GM23338 (cell line): ENCODE results near the gene A1BG. TPM values are rescaled to one million over a fixed set of nuclear protein-coding genes. Genes with fewer than 3 reads are reported as not detected.

Source experiments
- ATAC-seq: fragments of 200-7000 bp; cut with Tn5 transposase; 3 replicates; pipeline ENCODE4 v1.9.1; 2020
- DNase-seq: peaks from one replicate; pipeline ENCODE4 v3.0.0-alpha.2; 2015; ENCODE audit warnings: low spot score
- H2AFZ ChIP-seq: fragments of 200-600 bp; sonication (generic); 2 replicates; pipeline ENCODE4 v1.8.0; 2016; ENCODE audit warnings: antibody characterized with exemption, mild to moderate bottlenecking, moderate library complexity
- H3F3A ChIP-seq: fragments of 200-600 bp; sonication (generic); replicated peaks from 2 replicates; pipeline ENCODE4 v1.8.0; 2017; ENCODE audit warnings: antibody characterized with exemption, mixed run types, low read depth
- H3K27ac ChIP-seq: fragments of 200-600 bp; sonication (generic); 2 replicates; pipeline ENCODE4 v1.6.1; 2016; ENCODE audit warnings: low read depth
- H3K27me3 ChIP-seq: fragments of 200-600 bp; sonication (generic); 2 replicates; pipeline ENCODE4 v1.8.0; 2016; ENCODE audit warnings: mild to moderate bottlenecking, mixed run types, moderate library complexity; ENCODE audit not compliant: insufficient read depth
- H3K36me3 ChIP-seq: fragments of 200-600 bp; sonication (generic); 2 replicates; pipeline ENCODE4 v1.8.0; 2016; ENCODE audit warnings: mild to moderate bottlenecking; ENCODE audit not compliant: insufficient read depth
- H3K4me1 ChIP-seq: fragments of 200-600 bp; sonication (generic); 2 replicates; pipeline ENCODE4 v1.8.0; 2016; ENCODE audit warnings: mild to moderate bottlenecking, moderate library complexity; ENCODE audit not compliant: insufficient read depth
- H3K4me2 ChIP-seq: fragments of 200-600 bp; sonication (generic); 2 replicates; pipeline ENCODE4 v1.7.1; 2017; ENCODE audit warnings: mixed run types
- H3K4me3 ChIP-seq: fragments of 200-600 bp; sonication (generic); 2 replicates; pipeline ENCODE4 v1.6.1; 2016; ENCODE audit warnings: mixed run types
- H3K79me2 ChIP-seq: fragments of 200-600 bp; sonication (generic); replicated peaks from 2 replicates; pipeline ENCODE4 v1.8.0; 2017; ENCODE audit warnings: mild to moderate bottlenecking; ENCODE audit not compliant: insufficient read depth
- H3K9me2 ChIP-seq: fragments of 200-600 bp; sonication (generic); 2 replicates; pipeline ENCODE4 v1.8.0; 2017; ENCODE audit not compliant: insufficient read depth
- H4K20me1 ChIP-seq: fragments of 200-600 bp; sonication (generic); replicated peaks from 2 replicates; pipeline ENCODE4 v1.8.0; 2017; ENCODE audit warnings: mild to moderate bottlenecking; ENCODE audit not compliant: insufficient read depth
- H3K27ac Mint-ChIP-seq: 2 replicates; pipeline ENCODE4 v1.8.0; 2020; ENCODE audit warnings: inconsistent platforms, mild to moderate bottlenecking, moderate library complexity, mixed read lengths
- H3K27me3 Mint-ChIP-seq: 3 replicates; pipeline ENCODE4 v1.8.0; 2022; ENCODE audit warnings: low read depth, mild to moderate bottlenecking, moderate library complexity, mixed read lengths, inconsistent platforms; ENCODE audit not compliant: insufficient read depth, poor library complexity
- H3K36me3 Mint-ChIP-seq: 3 replicates; pipeline ENCODE4 v1.8.0; 2021; ENCODE audit warnings: low read depth, mild to moderate bottlenecking, inconsistent platforms, moderate library complexity, mixed read lengths
- H3K4me1 Mint-ChIP-seq: 3 replicates; pipeline ENCODE4 v1.8.0; 2020; ENCODE audit warnings: mild to moderate bottlenecking, inconsistent platforms, mixed read lengths
- H3K4me3 Mint-ChIP-seq: 3 replicates; pipeline ENCODE4 v1.8.0; 2021; ENCODE audit warnings: moderate library complexity, mild to moderate bottlenecking, inconsistent platforms, mixed read lengths
- H3K9me3 Mint-ChIP-seq: 3 replicates; pipeline ENCODE4 v1.8.0; 2020; ENCODE audit warnings: moderate library complexity, mild to moderate bottlenecking, inconsistent platforms, mixed read lengths
- CREB1 ChIP-seq: fragments of 250-450 bp; sonication (Bioruptor Pico); IDR thresholded peaks from 2 replicates; pipeline ENCODE4 v1.5.0; 2020; ENCODE audit warnings: low read depth, mild to moderate bottlenecking, moderate library complexity
- ETS1 ChIP-seq: IDR thresholded peaks from 2 replicates; pipeline ENCODE4 v1.6.1; 2016; ENCODE audit warnings: antibody characterized with exemption
- EZH2phosphoT487 ChIP-seq: fragments of 200-600 bp; sonication (generic); IDR thresholded peaks from one replicate; pipeline ENCODE4 v1.8.1; 2018; ENCODE audit warnings: antibody characterized with exemption; ENCODE audit not compliant: unreplicated experiment
- JUNB ChIP-seq: IDR thresholded peaks from one replicate; pipeline ENCODE4 v1.6.1; 2016; ENCODE audit warnings: antibody characterized with exemption; ENCODE audit not compliant: unreplicated experiment
- NANOG ChIP-seq: IDR thresholded peaks from 2 replicates; pipeline ENCODE4 v1.6.1; 2016; ENCODE audit warnings: antibody characterized with exemption, borderline replicate concordance
- POLR2AphosphoS5 ChIP-seq: IDR thresholded peaks from 2 replicates; pipeline ENCODE4 v1.6.1; 2016; ENCODE audit warnings: antibody characterized with exemption, low read depth
- REST ChIP-seq: IDR thresholded peaks from one replicate; pipeline ENCODE4 v1.6.1; 2018; ENCODE audit warnings: antibody characterized with exemption; ENCODE audit not compliant: unreplicated experiment
- STAT1 ChIP-seq: IDR thresholded peaks from one replicate; pipeline ENCODE4 v1.6.1; 2016; ENCODE audit warnings: antibody characterized with exemption; ENCODE audit not compliant: unreplicated experiment
- ZNF114 ChIP-seq: fragments of 250-450 bp; sonication (Bioruptor Pico); IDR thresholded peaks from 2 replicates; pipeline ENCODE4 v1.5.0; 2020; ENCODE audit warnings: mild to moderate bottlenecking, moderate library complexity
- ZNF331 ChIP-seq: fragments of 250-450 bp; sonication (Bioruptor Pico); IDR thresholded peaks from 2 replicates; pipeline ENCODE4 v1.5.0; 2020; ENCODE audit warnings: low read depth, mild to moderate bottlenecking, moderate library complexity
- ZNF462 ChIP-seq: fragments of 250-450 bp; sonication (Bioruptor Pico); IDR thresholded peaks from 2 replicates; pipeline ENCODE4 v1.5.0; 2020; ENCODE audit warnings: mild to moderate bottlenecking, moderate library complexity
- long read RNA-seq: library from polyadenylated mRNA; unstranded; transcript quantifications from one replicate; pipeline ENCODE4 v2.0.0, GENCODE V29; 2020; ENCODE audit not compliant: unreplicated experiment
- polyA plus RNA-seq: library from polyadenylated mRNA; unstranded; fragments of >200 nt; fragmentation: Nextera tagmentation; extraction: Ambion mirVana; gene quantifications from 2 replicates; pipeline ENCODE4 v1.2.1, GENCODE V29; 2016
- total RNA-seq: library from RNA; depleted of rRNA; stranded (reverse); fragments of >200 nt; shearing (Covaris generic); gene quantifications from 2 replicates; pipeline ENCODE4 v1.2.3, GENCODE V29; 2014; rRNA removed
- TF ChIP-seq, protein P1 (sequence below), 2 experiments: fragments of 200-600 bp in 1 of 2; sonication (generic) in 1 of 2; conservative IDR thresholded peaks; 2 replicates each; pipeline versions ENCODE4 v1.5.1 to v1.6.1; 2016 to 2017; ENCODE audit warnings: antibody characterized with exemption in 2 of 2, low read depth in 2 of 2, mild to moderate bottlenecking in 2 of 2, moderate library complexity in 1 of 2

The A1BG gene
- total RNA-seq = 6.5 and 17.7 TPM in 2 replicates
- 43.5 and 50.5 TPM in 2 replicates for polyA plus RNA-seq
- long read RNA-seq, transcript A1BG-203 (2 exons, 2,134 nt) = major isoform, 21 of 22 reads
- long read RNA-seq, partial matches to known transcripts = 0 of 22 reads
- long read RNA-seq, other reads (novel, unspliced or antisense) = 1 of 22 reads

DNA sequence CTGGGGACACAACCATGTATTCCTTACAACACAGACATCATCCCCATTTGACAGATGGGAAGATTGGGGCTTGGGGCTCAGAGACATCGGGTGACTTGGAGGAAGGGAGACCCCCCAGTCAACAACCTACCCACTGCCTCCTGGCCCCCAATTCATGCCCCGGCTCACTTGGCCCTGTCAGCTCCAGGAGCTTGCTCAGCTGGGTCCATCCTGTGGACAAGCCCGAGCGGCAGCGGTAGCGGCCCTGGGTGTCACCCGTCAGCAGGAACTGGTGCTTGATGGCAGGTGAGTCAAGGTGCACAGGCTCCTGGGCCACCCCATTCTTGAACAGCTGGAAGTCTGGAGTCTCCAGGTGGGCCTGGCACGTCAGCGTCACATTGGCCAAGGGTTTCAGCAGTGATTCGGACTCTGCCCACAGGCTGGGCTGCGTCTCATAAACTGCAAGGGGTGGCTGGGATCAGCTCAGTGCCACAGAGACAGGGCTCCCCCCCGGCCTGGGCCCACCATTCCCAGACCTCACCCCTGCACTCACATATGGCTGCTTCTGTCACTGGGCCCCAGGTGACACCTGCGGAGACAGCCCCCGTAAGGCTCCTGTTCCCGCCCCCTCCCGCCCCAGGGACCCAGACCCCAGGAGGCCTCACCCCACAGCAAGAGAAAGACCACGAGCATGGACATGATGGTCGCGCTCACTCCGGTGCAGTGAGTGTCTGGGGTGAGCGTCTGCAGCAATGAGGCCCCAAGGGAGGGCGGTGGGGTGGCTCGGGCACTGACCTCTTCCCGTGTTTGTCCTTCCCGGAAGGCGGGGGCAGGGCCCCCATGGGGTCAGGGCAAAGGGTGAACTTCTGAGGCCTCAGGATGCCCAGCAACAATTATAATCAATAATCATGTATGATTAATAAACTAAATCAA, at the start of gene A1BG:
Gene A1BG (minus strand): TSS at position 733 of the 912 bp plus-strand sequence. CDS start 55 bp downstream, at position 678.
- Mint-ChIP-seq H3K36me3 (no peaks in the 10 kb centered on the region; the same call in 2 of the 3 replicates), H3K4me1 (peaks cover 3% of the 10 kb centered on the region; the same call in 2 of the 3 replicates), H3K27ac (no peak within 1 kb of the TSS), H3K27me3 (peaks cover 5% of the 10 kb centered on the region), H3K9me3 (no peaks in the 10 kb centered on the region), H3K4me3 (no peak within 1 kb of the TSS; the same call in 2 of the 3 replicates)
- no peaks in the 10 kb centered on the region for H3K36me3 ChIP-seq
- no peak within 1 kb of the TSS for H3K27ac ChIP-seq
- no peak within 1 kb of the TSS for H2AFZ ChIP-seq
- no peak within 1 kb of the TSS for H3K4me3 ChIP-seq
- no peaks in the 10 kb centered on the region; the same call in 1 of the 2 replicates for H4K20me1 ChIP-seq
- DNase-seq (no peak), ATAC-seq (no peak)
- no peaks in the 10 kb centered on the region for H3K79me2 ChIP-seq
- H3K27me3 ChIP-seq = peaks cover 47% of the 10 kb centered on the region
- no peaks in the 10 kb centered on the region; the same call in 1 of the 2 replicates for H3K4me1 ChIP-seq
- H3K9me2 ChIP-seq = no peaks in the 10 kb centered on the region
- H3F3A ChIP-seq = peaks cover 10% of the 10 kb centered on the region
- H3K4me2 ChIP-seq = no peak within 1 kb of the TSS
- TF ChIP-seq EZH2phosphoT487 = no peak
- no peak for TF ChIP-seq STAT1
- TF ChIP-seq, protein P1, sequence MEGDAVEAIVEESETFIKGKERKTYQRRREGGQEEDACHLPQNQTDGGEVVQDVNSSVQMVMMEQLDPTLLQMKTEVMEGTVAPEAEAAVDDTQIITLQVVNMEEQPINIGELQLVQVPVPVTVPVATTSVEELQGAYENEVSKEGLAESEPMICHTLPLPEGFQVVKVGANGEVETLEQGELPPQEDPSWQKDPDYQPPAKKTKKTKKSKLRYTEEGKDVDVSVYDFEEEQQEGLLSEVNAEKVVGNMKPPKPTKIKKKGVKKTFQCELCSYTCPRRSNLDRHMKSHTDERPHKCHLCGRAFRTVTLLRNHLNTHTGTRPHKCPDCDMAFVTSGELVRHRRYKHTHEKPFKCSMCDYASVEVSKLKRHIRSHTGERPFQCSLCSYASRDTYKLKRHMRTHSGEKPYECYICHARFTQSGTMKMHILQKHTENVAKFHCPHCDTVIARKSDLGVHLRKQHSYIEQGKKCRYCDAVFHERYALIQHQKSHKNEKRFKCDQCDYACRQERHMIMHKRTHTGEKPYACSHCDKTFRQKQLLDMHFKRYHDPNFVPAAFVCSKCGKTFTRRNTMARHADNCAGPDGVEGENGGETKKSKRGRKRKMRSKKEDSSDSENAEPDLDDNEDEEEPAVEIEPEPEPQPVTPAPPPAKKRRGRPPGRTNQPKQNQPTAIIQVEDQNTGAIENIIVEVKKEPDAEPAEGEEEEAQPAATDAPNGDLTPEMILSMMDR (conservative IDR thresholded peaks at IDR 0.05; ENCODE audit: low read depth in 2 of 2) = no peak
- TF ChIP-seq NANOG = no peak
- TF ChIP-seq ZNF114 (CRISPR knock-in tag) = no peak
- no peak for TF ChIP-seq ZNF462
- no peak for TF ChIP-seq ETS1
- TF ChIP-seq REST = no peak
- no peak for TF ChIP-seq JUNB
- TF ChIP-seq POLR2AphosphoS5 = no peak
- TF ChIP-seq CREB1 (CRISPR knock-in tag) = no peak
- no peak for TF ChIP-seq ZNF331 (CRISPR knock-in tag)
